Stimulated activated CD8-positive, alpha-beta memory T cell treated with anti-CD3 and anti-CD28 coated beads, Interleukin-7, amount 100 ng/mL, for 48 hours (primary cell): ENCODE results near the gene GTF2IRD1.
"Not testable (repeated sequence)": the region's sequence is repeated elsewhere in the genome, so short reads cannot be mapped to it uniquely, and the experiment has no call there.

Source experiments
- DNase-seq, 2 donors: peaks; one replicate each; pipeline ENCODE4 v3.0.0-alpha.2; 2020; ENCODE audit warnings: low read depth in 1 of 2; ENCODE audit errors: extremely low read depth in 1 of 2

The GTF2IRD1 gene

DNA sequence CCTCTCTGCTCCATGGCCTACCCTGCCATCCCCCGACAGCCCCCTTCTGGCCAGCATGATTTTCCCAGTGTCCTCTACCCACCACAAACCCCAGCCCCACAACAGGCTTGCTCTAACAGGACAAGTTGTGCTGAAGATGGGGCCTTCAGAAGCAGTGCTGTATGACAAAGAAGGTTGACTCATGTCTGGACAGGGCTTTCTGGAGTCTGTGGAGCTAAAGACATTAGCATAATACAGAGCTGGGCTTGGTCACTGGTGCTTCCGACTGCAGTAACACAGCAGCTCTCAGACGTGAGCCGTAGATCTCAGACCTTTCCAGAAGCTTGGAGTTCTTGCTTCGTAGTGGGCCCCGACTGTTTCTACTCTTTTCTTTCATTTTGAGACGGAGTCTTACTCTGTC lies 100.5 kb downstream of the GTF2IRD1 start:
- no peak for DNase-seq

DNA sequence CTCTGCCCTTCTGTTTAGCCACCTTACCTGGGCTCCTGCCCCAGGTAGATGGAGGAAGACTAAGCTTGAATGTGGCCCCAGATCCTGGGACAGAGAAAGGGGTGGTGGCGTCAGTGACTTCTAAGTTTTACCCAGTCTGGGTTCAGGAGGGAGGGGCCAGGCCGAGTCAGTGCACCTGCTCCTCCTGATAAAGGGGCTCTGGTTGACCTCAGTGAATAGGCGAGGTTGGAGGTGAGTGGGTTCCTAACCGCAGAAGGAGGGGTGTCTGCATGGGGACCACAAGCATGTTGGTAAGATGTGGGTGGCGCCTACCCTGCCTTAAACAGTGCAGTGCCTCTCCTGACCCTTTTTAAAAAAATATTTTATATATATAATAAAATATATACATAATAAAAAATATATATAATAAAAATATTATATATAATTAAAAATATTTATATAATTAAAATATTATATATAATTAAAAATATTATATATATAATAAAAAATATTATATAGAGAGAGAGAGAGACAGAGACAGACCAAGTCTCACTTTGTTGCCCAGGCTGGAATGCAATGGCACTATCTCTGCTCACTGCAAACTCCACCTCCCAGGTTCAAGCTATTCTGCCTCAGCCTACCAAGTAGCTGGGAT lies 106.5 kb downstream of the GTF2IRD1 start:
- DNase-seq = no peak

- no peak for DNase-seq
Measured at GRCh38 chr7:74561898-74562613, 108.3 kb downstream of the GTF2IRD1 start.

- DNase-seq = not testable (repeated sequence)
Measured at GRCh38 chr7:74563639-74564038, 109.9 kb downstream of the GTF2IRD1 start.

GRCh38 chr7:74567318-74567668 lies 113.6 kb downstream of the GTF2IRD1 start:
- DNase-seq = no peak

- no peak for DNase-seq
Measured at GRCh38 chr7:74568658-74569057, 115.0 kb downstream of the GTF2IRD1 start.

GRCh38 chr7:74569501-74570075 lies 115.9 kb downstream of the GTF2IRD1 start:
- DNase-seq = no peak

DNA sequence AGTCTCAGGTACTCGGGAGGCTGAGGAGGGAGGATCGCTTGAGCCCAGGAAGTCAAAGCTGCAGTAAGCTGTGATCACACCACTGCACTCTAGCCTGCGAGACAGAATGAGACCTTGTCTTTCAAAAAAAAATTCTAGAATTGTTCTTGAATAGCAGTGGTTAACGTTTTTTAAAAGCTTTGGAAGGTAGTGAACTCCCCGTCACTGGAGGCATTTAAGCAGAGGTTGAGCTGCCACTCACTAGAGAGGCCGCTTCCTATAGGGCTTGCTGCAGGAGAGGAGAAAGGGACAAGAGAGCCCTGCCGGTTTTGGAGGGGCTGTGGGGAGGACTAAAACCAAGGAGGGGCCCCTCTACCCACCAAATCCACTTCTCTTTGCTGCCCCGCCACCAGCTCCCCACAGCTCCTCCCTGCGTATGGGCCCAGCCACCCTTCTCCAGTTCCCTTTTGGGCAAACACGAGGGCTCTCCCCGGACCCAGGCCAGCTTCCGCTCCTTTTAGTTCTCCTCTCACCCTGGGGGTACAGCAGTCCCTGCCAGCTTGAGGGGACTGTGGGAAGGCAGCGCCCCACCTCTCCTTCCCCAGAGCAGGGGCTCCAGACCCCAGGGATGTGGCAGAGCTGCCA lies 116.9 kb downstream of the GTF2IRD1 start:
- no peak for DNase-seq

DNA sequence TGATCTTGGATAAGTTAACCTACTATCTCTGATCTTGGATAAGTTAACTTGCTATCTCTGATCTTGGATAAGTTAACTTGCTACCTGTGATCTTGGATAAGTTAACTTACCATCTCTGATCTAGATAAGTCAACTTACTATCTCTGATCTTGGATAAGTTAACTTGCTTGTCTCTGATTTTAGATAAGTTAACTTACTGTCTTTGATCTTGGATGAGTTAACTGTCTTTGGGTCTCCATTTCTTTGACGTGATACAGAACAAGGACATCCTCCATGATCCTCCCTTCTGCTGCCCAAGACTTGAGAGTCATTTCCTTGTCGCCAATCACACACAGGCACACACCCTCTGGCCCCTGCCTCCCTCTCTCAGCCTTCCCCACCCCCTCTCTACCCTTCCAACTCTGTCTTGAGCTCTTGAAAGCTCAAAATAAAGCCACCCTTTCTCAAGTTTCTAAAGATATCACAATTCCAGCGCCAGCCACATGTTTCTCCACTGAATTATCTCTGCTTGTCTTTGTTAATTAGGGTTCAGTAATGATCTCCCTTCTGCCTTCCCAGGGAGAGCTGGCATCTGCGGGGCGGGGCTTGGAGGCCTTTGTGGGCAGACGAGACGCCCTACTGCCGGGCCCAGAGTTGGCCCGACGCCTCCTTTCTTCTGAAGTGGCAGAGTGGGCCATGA lies 118.7 kb downstream of the GTF2IRD1 start:
- no peak for DNase-seq

DNA sequence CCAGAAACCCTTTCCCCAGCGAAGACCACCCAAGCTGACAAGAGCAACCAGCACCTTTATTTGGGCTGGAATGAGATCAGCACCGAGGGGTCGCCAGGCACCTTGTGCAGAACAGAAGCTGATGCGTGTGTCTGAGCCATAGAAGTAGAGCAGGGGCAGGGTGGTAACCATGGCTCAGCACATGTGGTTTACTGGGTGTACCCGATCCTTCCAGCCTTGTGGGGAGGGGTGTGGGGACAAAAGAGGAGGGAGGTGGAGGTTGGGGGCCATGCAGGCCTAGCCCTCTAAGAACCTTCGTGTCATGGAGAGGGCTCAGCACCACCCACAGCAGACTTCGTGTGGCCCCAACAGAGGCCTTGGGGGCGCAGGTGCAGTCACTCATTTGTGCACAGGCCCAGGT lies 119.8 kb downstream of the GTF2IRD1 start:
- DNase-seq = no peak

DNA sequence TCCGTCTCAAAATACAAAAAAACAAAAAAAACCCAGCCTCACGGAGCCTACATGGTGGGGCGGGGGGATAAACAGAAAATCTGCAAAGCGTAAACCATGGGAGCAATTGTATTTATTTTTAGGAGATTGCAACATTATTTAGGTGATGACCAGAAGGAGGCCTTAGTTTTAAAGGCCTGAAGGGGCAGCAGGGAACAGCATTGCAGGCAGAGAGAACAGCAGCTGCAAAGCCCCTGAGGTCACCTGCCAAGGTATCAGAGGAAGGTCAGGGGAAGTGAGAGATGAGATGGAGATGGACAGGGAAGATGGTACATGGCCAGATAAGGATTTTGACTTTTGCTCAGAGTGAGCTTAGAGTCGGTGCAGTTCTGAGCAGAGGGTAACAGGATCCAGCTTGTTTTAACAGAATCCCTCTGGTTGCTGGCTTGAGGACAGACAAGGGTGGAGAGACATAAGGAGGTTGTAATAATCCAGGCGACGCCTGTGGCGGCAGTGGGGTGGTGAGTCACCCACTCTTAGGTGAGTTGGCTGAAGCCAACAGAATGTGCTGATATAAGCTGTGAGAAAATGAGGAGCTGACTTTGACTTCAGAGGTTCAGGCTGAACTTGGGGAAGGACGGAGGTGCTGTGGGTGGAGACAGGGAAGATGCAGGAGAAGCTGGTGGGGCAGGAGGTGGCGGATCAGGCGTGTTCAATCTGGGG lies 121.5 kb downstream of the GTF2IRD1 start:
- DNase-seq = no peak

DNA sequence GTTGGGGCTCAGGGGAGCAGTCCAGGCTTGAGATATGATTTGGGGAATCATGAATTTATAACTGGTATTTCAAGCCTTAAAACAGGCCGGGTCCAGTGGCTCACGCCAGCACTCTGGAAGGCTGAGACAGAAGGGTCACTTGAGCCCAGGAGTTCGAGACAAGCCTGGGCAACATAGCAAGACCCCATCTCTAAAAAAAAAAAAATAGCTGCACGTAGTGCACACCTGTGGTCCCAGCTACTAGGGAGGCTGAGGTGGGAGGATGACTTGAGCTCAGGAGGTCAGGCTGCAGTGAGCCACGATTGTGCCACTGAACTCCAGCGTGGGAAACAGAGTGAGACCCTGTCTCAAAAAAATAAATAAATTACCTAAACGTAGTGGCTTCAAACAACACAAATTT lies 122.1 kb downstream of the GTF2IRD1 start:
- no peak for DNase-seq

DNA sequence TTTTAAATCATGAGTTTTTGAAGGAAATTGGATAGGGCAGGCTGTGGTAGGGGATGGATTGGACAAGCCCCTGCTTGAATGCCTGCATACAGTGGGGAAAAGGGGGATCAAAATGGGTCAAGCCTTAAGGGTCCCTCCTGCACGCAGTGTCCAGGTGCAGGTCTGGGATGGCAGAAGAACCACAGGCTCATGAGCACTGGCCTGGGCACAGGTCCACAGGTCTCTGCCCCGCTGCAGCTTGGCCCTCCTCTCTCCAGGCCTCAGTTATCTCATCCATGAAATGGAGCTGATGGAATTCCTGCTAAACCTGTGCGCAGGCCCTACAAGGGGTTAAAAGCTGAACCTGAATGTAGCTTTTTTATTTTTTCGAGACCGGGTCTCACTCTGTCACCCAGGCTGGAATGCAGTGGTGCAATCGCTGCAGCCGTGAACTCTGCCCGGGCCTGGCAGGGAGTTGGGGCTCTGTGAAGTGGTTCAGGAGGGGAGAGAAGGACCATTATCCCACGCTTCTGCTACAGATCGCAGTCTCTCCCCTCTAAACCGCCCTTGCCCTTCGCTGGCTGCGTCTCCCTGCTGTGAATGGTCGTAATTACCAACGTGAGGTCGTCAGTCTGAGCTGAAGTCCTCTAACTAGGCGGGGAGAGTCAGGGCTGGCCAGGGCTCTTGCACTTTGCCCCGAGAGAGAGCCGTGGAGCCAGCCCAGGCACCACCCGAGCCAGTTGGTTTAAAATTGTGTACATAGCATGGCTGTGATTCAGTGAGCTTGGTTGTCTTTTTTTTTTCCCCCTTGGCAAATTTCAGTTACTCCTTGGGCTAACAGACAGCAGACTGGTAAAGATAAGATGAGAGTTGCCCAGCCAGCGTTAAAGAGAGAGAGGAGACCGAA lies 126.3 kb downstream of the GTF2IRD1 start:
- no peak for DNase-seq

DNA sequence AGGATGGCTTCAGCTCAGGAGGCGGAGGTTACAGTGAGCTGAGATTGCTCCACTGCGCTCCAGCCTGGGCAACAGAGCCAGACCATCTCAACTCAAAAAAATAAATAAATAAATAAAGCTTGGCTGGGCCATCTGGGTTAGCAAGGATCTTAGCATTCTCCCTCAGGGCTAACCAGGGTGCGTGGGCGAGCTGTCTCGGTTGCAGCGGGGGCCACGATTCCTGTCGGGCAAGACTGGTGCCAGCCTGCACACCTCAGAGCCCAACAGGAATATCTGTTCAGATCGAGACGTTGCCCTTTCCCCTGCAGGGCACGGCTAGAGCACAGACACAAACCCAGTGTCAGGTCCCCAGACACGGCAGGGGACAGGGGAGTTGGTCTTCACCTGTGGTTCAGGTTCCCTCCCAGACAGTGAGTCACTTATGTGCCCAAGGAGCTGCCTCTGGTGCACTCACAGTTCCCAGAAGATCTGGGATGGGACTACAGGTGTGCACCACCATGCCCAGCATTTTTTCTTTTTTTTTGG lies 128.3 kb downstream of the GTF2IRD1 start:
- DNase-seq = no peak

DNA sequence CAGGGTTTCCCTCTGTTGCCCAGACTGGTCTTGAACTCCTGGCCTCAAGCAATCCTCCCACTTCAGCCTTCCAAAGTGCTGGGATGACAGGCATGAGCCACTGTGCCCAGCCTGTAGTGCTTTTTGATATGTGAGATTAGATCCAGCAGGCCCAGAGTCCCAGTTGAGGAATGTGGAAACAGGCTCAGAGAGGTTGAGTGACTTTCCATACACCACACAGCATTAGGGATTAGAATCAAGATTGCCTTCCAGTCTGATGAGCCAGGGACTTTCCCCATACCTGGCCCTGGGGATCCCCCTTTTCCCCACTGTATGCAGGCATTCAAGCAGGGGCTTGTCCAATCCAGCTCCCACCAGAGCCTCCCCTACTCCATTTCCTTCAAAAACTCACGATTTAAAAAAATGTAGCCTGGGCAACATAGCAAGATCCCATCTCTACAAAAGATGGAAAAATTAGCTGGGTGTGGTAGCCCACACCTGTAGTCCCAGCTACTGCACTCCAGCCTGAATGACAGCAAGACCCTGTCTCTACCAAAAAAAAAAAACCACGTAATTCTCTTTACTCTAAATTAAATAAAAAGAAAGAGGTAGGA lies 128.8 kb downstream of the GTF2IRD1 start:
- DNase-seq = no peak

DNA sequence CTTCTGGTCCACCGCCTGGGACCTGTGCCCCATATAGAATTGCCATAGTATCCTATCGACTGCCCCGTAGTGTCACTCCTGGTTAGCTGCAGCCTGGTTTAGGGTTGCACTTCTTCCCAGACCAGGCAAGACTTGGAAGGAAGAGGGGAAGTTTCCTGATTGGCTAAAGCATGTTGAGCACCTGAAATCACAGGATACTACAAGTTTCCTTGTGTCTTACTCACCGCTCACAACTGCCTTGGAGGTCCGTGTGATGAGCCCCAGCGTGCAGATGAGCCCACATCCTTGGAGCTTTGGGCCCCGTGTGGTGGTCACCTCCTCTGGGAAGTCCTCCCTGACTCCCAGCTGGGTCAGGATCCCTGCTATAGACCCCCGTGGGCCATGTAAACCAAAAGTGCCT lies 129.9 kb downstream of the GTF2IRD1 start:
- no peak for DNase-seq

DNA sequence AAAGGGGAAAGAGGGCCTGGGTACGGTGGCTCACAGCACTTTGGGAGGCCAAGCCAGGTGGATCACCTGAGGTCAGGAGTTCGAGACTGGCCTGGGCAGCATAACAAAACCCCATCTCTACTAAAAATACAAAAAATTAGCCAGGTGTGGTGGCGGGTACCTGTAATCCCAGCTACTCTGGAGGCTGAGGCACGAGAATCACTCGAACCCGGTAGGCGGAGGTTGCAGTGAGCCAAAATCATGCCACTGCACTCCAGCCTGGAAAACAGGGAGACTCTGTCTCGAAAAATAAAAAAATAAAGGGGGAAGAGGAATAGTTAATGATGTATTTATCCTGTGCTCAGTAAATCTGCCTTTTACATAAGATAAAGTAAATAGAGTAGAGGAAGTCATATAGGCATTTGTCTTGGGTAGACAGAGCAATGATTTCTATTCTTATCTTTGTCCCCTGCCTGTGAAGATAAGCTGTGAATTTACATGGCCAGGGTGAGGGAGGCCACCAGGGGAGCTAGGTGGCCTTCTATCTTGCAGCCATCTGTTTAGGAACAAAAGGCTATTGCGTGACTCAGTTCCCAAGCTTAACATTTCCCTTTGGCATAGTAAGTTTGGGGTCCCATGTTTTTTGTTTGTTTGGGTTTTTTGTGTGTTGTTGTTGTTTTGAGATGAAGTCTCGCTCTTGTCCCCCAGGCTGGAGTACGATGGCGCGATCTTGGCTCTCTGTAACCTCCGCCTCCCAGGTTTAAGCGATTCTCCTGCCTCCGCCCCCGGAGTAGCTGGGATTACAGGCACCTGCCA lies 130.7 kb downstream of the GTF2IRD1 start:
- DNase-seq = no peak

DNA sequence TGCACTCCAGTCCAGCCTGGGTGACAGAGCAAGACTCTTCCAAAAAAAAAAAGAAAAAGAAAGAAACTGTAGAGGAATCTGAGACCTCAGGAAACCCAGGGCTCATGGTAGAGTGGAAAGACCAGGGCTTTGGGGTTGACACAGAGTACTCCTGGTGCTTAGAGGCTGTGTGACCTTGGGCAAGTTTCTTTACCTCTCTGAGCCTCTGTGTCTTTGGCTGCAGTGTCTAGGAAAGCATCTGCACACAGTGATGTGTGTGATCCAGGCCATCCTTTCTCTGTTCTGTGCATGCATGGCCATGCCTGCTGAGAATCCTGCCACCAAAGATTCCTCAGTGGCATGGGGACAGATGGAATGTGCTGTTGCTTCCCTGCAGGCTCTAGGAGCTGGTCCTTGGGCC lies 132.1 kb downstream of the GTF2IRD1 start:
- no peak for DNase-seq
